PFSK-1 (cell line): Measurements from ENCODE around the gene C19orf73.

Experiments
- POLR2AphosphoS5 ChIP-seq: IDR thresholded peaks from 2 replicates; pipeline ENCODE4 v1.6.1; 2012; ENCODE audit warnings: low read depth, mild to moderate bottlenecking, control low read depth, low read length, moderate library complexity
- SIN3A ChIP-seq: IDR thresholded peaks from 2 replicates; pipeline ENCODE4 v1.6.1; 2012; ENCODE audit warnings: mild to moderate bottlenecking, low read length, moderate library complexity, borderline replicate concordance; ENCODE audit not compliant: insufficient read depth
- TAF1 ChIP-seq: IDR thresholded peaks from 2 replicates; pipeline ENCODE4 v1.6.1; 2012; ENCODE audit warnings: low read length, control low read depth, borderline replicate concordance; ENCODE audit not compliant: insufficient read depth
- TF ChIP-seq, protein P1 (sequence below), 2 experiments: IDR thresholded peaks; 2 replicates each; pipeline versions ENCODE4 v1.6.1 to v1.8.0; 2011 to 2012; ENCODE audit warnings: low read depth in 2 of 2, low read length in 2 of 2, control low read depth in 1 of 2, inconsistent platforms in 1 of 2, mild to moderate bottlenecking in 1 of 2, moderate library complexity in 1 of 2; ENCODE audit not compliant: insufficient read depth in 1 of 2

DNA sequence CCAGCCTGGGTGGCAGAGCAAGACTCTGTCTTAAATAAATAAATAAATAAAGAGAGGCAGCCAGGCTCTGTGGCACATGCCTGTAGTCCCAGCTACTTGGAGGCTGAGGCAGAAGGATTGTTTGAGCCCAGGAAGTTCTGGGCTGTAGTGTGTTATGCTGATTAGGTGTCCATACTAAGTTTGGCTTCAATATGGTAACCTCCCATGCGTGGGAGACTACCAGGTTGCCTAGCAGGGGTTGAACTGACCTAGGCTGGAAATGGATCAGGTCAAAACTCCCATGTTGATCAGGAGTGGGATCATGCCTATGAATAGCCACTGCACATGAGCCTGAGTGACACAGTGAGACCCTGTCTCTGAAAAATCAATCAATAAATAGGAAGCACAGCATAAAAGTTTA lies 37.7 kb downstream of the C19orf73 start:
- TF ChIP-seq POLR2AphosphoS5 (no peak), SIN3A (no peak), TAF1 (no peak)
- TF ChIP-seq, protein P1, sequence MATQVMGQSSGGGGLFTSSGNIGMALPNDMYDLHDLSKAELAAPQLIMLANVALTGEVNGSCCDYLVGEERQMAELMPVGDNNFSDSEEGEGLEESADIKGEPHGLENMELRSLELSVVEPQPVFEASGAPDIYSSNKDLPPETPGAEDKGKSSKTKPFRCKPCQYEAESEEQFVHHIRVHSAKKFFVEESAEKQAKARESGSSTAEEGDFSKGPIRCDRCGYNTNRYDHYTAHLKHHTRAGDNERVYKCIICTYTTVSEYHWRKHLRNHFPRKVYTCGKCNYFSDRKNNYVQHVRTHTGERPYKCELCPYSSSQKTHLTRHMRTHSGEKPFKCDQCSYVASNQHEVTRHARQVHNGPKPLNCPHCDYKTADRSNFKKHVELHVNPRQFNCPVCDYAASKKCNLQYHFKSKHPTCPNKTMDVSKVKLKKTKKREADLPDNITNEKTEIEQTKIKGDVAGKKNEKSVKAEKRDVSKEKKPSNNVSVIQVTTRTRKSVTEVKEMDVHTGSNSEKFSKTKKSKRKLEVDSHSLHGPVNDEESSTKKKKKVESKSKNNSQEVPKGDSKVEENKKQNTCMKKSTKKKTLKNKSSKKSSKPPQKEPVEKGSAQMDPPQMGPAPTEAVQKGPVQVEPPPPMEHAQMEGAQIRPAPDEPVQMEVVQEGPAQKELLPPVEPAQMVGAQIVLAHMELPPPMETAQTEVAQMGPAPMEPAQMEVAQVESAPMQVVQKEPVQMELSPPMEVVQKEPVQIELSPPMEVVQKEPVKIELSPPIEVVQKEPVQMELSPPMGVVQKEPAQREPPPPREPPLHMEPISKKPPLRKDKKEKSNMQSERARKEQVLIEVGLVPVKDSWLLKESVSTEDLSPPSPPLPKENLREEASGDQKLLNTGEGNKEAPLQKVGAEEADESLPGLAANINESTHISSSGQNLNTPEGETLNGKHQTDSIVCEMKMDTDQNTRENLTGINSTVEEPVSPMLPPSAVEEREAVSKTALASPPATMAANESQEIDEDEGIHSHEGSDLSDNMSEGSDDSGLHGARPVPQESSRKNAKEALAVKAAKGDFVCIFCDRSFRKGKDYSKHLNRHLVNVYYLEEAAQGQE (IDR thresholded peaks at IDR 0.05; ENCODE audit: insufficient read depth in 1 of 2, low read depth in 2 of 2, low read length in 2 of 2): no peak
